Measurements from ENCODE around the gene SPATS2. TPM values are rescaled to one million over a fixed set of nuclear protein-coding genes. Genes with fewer than 3 reads are reported as not detected.
A peak's percentile ranks its signal among the peaks of the same experiment; 100 is the strongest.

The SPATS2 gene
- polyA plus RNA-seq, 1 of the 3 experiments (the other 2 are of a cell fraction): 72.9 TPM

DNA sequence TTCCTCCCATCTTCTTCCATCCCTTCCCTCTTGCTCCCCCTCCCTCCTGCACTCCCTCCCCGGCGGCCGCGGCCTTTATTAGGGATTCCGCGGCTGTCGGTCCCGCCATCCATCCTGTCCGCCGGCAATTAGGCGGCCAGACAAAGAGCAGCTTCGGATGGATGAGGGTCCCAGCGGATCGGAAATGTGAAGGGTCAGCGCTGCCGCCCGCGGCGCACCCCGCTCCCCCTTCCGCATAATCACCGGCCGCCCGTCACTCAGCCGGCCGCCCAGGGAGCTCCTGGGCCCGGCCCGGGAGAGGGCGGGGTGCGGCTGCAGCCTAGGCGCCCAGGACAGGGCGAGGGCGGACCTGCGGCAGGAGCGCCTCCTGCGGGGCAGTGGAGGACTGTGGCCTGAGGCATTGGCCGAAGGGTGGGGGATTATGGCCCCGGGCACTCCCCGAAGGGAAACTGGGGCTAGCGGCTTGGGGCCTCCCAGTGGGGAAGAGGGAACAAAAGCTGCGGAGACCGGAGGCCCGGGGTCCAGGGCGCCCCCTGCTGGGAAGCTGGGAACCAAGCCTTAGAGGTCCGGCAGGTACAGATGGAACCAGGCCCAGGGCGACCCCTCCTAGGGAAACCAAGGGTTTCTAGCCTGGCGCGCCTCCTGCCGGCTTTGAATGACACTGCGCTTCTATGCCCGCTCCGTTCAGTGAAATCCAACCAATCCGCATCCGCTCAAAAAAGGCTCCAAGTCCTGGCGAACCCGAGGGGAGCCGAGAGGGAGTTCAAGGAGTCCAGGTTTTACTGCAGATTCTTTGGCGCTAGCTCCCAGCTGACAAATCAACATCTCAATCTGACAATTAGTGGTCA is 25.0 kb upstream of the SPATS2 start:
- H4K20me1 ChIP-seq (ENCODE audit: insufficient read depth): no peaks in the 10 kb centered on the region
- no peaks in the 10 kb centered on the region for H3K36me3 ChIP-seq (replicated peaks in 1 of 2; ENCODE audit: control insufficient read depth in 1 of 2, insufficient read depth in 2 of 2, low read length in 1 of 2)
- H3K27me3 ChIP-seq (ENCODE audit: insufficient read depth): peaks cover 5% of the 10 kb centered on the region; the same call in 1 of the 2 replicates
- peaks cover 14 to 39% of the 10 kb centered on the region in 2 experiments; a peak in 2 of 4 replicates for H3K4me1 ChIP-seq (ENCODE audit: control insufficient read depth in 1 of 2, insufficient read depth in 2 of 2, low read depth in 1 of 2, low read length in 1 of 2)
- H3K4me2 ChIP-seq: peak overlapping the region; percentile 76
- DNase-seq: peak; percentile 96
- 19% methylated on average over 35 of the region's 58 CpGs for WGBS (ENCODE audit: low lambda C conversion rate)
- H3K9ac ChIP-seq: no peak overlapping the region
- H2AFZ ChIP-seq (ENCODE audit: low read depth): peak overlapping the region; percentile 82; the same call in 1 of the 2 replicates
- ChIA-PET POLR2A (interaction anchor here (2.7 kb wide), 1 partner anchor 20 kb away, joined by 9 read pairs; the partner anchor contains the start of gene TROAP), CTCF (interaction anchor here (0.6 to 15.9 kb wide), 59 partner anchors 9 to 355 kb away, joined by 3 to 658 read pairs (median 5); partner anchors contain the start of genes PRPH, SPATS2, TROAP and TUBA1C)
- TF ChIP-seq, protein P1, sequence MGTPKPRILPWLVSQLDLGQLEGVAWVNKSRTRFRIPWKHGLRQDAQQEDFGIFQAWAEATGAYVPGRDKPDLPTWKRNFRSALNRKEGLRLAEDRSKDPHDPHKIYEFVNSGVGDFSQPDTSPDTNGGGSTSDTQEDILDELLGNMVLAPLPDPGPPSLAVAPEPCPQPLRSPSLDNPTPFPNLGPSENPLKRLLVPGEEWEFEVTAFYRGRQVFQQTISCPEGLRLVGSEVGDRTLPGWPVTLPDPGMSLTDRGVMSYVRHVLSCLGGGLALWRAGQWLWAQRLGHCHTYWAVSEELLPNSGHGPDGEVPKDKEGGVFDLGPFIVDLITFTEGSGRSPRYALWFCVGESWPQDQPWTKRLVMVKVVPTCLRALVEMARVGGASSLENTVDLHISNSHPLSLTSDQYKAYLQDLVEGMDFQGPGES (IDR thresholded peaks at IDR 0.05; ENCODE audit: low read depth, low read length): no peak
- TF ChIP-seq EZH2phosphoT487 (IDR thresholded peaks at IDR 0.05; ENCODE audit: borderline replicate concordance, low read depth) (no peak), TCF12 (IDR thresholded peaks at IDR 0.05) (no peak), FOXJ3 (CRISPR knock-in tag; IDR thresholded peaks at IDR 0.05) (no peak), FOSL2 (IDR thresholded peaks at IDR 0.05; ENCODE audit: borderline replicate concordance, low read depth) (no peak), NRF1 (IDR thresholded peaks at IDR 0.05; ENCODE audit: low read depth, low read length) (no peak), RAD21 (IDR thresholded peaks at IDR 0.05; ENCODE audit: low read length) (peak; percentile 71), SMC3 (IDR thresholded peaks at IDR 0.05; ENCODE audit: low read depth, low read length) (peak; percentile 68), GABPA (IDR thresholded peaks at IDR 0.05; ENCODE audit: low read depth) (no peak), SIN3A (IDR thresholded peaks at IDR 0.05; ENCODE audit: borderline replicate concordance, low read depth, low read length) (peak; percentile 58; the same call in 1 of the 2 replicates), GATA2 (CRISPR knock-in tag; IDR thresholded peaks at IDR 0.05) (no peak), CHD2 (IDR thresholded peaks at IDR 0.05; ENCODE audit: low read length, partially characterized antibody) (peak; percentile 46), TAF1 (IDR thresholded peaks at IDR 0.05; ENCODE audit: borderline replicate concordance, low read depth, low read length) (no peak; the same call in 1 of the 2 replicates)
- TF ChIP-seq, protein P2, sequence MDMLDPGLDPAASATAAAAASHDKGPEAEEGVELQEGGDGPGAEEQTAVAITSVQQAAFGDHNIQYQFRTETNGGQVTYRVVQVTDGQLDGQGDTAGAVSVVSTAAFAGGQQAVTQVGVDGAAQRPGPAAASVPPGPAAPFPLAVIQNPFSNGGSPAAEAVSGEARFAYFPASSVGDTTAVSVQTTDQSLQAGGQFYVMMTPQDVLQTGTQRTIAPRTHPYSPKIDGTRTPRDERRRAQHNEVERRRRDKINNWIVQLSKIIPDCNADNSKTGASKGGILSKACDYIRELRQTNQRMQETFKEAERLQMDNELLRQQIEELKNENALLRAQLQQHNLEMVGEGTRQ (IDR thresholded peaks at IDR 0.05; ENCODE audit: borderline replicate concordance, low read depth, low read length): no peak
- TF ChIP-seq, protein P3, sequence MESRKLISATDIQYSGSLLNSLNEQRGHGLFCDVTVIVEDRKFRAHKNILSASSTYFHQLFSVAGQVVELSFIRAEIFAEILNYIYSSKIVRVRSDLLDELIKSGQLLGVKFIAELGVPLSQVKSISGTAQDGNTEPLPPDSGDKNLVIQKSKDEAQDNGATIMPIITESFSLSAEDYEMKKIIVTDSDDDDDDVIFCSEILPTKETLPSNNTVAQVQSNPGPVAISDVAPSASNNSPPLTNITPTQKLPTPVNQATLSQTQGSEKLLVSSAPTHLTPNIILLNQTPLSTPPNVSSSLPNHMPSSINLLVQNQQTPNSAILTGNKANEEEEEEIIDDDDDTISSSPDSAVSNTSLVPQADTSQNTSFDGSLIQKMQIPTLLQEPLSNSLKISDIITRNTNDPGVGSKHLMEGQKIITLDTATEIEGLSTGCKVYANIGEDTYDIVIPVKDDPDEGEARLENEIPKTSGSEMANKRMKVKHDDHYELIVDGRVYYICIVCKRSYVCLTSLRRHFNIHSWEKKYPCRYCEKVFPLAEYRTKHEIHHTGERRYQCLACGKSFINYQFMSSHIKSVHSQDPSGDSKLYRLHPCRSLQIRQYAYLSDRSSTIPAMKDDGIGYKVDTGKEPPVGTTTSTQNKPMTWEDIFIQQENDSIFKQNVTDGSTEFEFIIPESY (IDR thresholded peaks at IDR 0.05; ENCODE audit: borderline replicate concordance, low read depth): no peak
- TF ChIP-seq, protein P4, sequence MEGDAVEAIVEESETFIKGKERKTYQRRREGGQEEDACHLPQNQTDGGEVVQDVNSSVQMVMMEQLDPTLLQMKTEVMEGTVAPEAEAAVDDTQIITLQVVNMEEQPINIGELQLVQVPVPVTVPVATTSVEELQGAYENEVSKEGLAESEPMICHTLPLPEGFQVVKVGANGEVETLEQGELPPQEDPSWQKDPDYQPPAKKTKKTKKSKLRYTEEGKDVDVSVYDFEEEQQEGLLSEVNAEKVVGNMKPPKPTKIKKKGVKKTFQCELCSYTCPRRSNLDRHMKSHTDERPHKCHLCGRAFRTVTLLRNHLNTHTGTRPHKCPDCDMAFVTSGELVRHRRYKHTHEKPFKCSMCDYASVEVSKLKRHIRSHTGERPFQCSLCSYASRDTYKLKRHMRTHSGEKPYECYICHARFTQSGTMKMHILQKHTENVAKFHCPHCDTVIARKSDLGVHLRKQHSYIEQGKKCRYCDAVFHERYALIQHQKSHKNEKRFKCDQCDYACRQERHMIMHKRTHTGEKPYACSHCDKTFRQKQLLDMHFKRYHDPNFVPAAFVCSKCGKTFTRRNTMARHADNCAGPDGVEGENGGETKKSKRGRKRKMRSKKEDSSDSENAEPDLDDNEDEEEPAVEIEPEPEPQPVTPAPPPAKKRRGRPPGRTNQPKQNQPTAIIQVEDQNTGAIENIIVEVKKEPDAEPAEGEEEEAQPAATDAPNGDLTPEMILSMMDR (IDR thresholded peaks at IDR 0.05): peak; percentile 95
- TF ChIP-seq, protein P5, sequence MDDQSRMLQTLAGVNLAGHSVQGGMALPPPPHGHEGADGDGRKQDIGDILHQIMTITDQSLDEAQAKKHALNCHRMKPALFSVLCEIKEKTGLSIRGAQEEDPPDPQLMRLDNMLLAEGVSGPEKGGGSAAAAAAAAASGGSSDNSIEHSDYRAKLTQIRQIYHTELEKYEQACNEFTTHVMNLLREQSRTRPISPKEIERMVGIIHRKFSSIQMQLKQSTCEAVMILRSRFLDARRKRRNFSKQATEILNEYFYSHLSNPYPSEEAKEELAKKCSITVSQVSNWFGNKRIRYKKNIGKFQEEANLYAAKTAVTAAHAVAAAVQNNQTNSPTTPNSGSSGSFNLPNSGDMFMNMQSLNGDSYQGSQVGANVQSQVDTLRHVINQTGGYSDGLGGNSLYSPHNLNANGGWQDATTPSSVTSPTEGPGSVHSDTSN (IDR thresholded peaks at IDR 0.05): peak; percentile 29
- TF ChIP-seq, protein P6, sequence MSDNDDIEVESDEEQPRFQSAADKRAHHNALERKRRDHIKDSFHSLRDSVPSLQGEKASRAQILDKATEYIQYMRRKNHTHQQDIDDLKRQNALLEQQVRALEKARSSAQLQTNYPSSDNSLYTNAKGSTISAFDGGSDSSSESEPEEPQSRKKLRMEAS (IDR thresholded peaks at IDR 0.05; ENCODE audit: low read depth): no peak; the same call in 1 of the 2 replicates
- H3K79me2 ChIP-seq (ENCODE audit: insufficient read depth): no peaks in the 10 kb centered on the region
- H3F3A ChIP-seq (replicated peaks; ENCODE audit: insufficient read depth): peaks cover 21% of the 10 kb centered on the region
- peak overlapping the region; percentile 37 to 52 for H3K4me3 ChIP-seq (ENCODE audit: low read depth in 2 of 2, low read length in 1 of 2)
- no peak overlapping the region for H3K27ac ChIP-seq (ENCODE audit: low read depth in 2 of 2, low read length in 1 of 2)
- no peaks in the 10 kb centered on the region for H3K9me2 ChIP-seq
- H3K9me3 ChIP-seq: no peaks in the 10 kb centered on the region
